ENCODE data around the gene RPL39L.

GRCh38 chr3:187161556-187161955 lies 22.3 kb upstream of the RPL39L start:
- no peak for TF ChIP-seq TAF1 (IDR thresholded peaks at IDR 0.05; ENCODE audit: low read depth, low read length)
- no peak for TF ChIP-seq POLR2A (IDR thresholded peaks at IDR 0.05; ENCODE audit: low read depth, low read length)
- TF ChIP-seq POU2F2 (IDR thresholded peaks at IDR 0.05; ENCODE audit: low read depth, low read length): no peak
- no peak for TF ChIP-seq POLR2AphosphoS5 (IDR thresholded peaks at IDR 0.05; ENCODE audit: low read depth, low read length)
